Lower leg skin (tissue), 4 donors: ENCODE results near the gene HSD11B2. TPM values are rescaled to one million over a fixed set of nuclear protein-coding genes. Genes with fewer than 3 reads are reported as not detected.

ENCODE experiments used
- DNase-seq, 2 donors: peaks; one replicate each; pipeline ENCODE4 v3.0.0-alpha.2; 2019; ENCODE audit warnings: low spot score in 2 of 2
- H3K4me3 ChIP-seq: fragments of 200-600 bp; sonication (generic); 2 replicates; pipeline ENCODE4 v1.5.1; 2017; ENCODE audit warnings: mild to moderate bottlenecking, low read depth; ENCODE audit not compliant: poor library complexity, severe bottlenecking
- POLR2A ChIP-seq, 2 donors: fragments of 450-650 bp; IDR thresholded peaks; one replicate each; pipeline ENCODE4 v1.6.1; 2016 to 2017; ENCODE audit warnings: antibody characterized with exemption in 2 of 2, mild to moderate bottlenecking in 1 of 2, moderate library complexity in 1 of 2
- WGBS, 2 donors: methylation state at CpG; one replicate each; pipeline ENCODE4 v1.1.5; 2018; 5-methylcytosine and 5-hydroxymethylcytosine counted together
- intact Hi-C: fragments of 100-400 bp; cut with DNase I; formaldehyde crosslinking; loops from one replicate; pipeline ENCODE4 v1.15.0; 2023; ENCODE audit warnings: low total_unique reads
- total RNA-seq, 4 donors: library from RNA; depleted of rRNA; stranded (reverse); fragments of >200 nt; gene quantifications; one replicate each; pipeline ENCODE4 v1.1.0, GENCODE V29; 2016
- TF ChIP-seq, protein P1 (sequence below), 3 donors: fragments of 450-650 bp; IDR thresholded peaks; one replicate each; pipeline ENCODE4 v1.5.1; 2016; ENCODE audit warnings: antibody characterized with exemption in 3 of 3, mild to moderate bottlenecking in 3 of 3, moderate library complexity in 2 of 3

The HSD11B2 gene
- total RNA-seq, 4 donors from 2014 or later: 63.2 to 121 (median 80.8) TPM

DNA sequence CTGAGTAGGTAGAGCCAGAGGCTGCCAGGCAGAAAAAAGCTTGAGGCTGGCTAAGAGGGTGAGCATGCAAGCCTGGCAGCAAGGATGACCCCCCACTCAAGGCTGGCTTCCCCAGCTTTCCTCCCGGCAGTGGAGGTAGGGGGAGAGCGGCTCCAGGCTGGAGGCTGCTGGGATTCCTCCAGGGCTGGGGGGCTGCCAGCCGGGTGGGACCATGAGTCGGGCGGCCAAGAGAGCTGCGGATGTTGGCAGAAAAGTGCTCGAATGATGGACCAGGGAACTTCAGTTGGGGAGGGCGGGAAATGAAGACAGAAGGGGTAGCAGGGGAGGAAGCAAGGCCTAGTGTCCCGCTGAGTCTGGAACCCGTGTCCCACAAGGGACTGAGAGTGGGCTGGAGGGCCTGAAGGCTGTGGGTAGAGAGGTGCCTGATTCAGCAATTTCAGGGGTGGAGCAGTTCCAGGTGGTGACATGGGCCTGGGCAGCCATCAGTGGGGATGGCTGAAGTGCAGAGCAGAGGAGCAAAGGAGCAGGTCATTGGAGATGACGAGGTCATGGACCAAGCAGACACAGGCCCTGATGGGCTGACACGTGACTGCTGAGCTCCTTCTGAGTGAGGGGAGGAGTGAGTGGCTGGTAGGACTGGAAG lies 20.3 kb downstream of the HSD11B2 start:
- TF ChIP-seq POLR2A (IDR thresholded peaks at IDR 0.05): no peak
- TF ChIP-seq, protein P1, sequence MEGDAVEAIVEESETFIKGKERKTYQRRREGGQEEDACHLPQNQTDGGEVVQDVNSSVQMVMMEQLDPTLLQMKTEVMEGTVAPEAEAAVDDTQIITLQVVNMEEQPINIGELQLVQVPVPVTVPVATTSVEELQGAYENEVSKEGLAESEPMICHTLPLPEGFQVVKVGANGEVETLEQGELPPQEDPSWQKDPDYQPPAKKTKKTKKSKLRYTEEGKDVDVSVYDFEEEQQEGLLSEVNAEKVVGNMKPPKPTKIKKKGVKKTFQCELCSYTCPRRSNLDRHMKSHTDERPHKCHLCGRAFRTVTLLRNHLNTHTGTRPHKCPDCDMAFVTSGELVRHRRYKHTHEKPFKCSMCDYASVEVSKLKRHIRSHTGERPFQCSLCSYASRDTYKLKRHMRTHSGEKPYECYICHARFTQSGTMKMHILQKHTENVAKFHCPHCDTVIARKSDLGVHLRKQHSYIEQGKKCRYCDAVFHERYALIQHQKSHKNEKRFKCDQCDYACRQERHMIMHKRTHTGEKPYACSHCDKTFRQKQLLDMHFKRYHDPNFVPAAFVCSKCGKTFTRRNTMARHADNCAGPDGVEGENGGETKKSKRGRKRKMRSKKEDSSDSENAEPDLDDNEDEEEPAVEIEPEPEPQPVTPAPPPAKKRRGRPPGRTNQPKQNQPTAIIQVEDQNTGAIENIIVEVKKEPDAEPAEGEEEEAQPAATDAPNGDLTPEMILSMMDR (IDR thresholded peaks at IDR 0.05): no peak
- H3K4me3 ChIP-seq: no peak overlapping the region
- 80 to 82% methylated on average over 12 of the region's 12 CpGs for WGBS, 2 donors
- intact Hi-C loops: no loop called here
- DNase-seq: no peak

DNA sequence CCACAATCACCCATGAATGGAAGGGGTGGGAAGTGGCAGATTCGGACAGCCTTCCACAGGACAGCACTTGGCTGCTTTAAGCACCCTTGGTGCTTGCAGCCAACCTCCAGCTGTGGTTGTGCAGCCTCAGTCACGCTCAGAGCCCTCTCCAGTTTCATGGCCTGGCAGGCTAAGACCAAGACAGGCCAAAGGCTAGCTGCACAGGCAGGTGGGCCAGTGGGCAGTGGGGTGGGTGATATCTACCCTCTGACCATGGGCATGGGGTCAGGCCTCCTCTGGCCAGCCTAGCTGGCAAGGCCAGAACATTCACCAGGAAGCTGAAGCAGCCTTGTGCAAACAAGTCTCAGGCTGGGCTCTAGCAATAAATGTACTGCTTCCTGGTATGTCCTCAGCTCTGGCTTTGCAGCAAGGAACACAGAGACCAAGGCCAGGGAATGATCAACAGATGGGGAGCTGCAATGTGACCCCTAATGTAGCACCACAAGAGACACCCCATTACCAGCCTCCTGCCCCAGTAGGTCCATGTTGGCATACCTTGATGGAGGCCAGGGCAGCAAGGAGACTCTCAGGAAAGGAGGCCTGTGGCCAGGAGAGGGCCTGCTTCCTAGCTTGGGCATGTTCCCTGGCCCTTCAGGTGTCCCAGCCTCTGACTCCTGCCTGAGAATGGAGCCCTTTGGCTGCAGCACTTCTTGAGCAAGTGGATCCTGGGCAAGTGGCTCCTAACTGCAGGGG lies 20.9 kb downstream of the HSD11B2 start:
- H3K4me3 ChIP-seq: no peak overlapping the region
- 55 to 68% methylated on average over 2 of the region's 2 CpGs for WGBS, 2 donors
- no peak for DNase-seq
- intact Hi-C loops: no loop called here
- no peak for TF ChIP-seq POLR2A (IDR thresholded peaks at IDR 0.05)
- TF ChIP-seq, protein P1 (IDR thresholded peaks at IDR 0.05): no peak

DNA sequence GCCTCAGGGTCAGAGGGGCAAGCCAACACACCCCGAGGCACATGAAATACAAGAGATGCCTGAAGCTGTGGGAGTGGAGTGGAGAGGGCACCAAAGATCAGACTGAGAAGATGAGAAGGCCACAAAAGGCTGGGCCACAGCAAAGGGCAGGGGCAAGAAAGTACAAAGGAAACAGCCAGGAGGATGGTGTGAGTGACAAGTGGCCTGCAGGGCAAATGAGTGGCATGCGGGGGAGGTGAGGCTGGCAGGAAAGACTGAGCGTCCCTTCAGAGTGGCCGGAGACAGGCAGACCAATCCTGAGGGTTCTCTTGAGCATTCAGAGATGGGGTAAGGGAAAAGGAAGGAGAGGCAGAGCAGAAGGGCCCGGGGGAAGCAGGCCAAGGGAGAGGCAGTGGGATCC lies 23.2 kb downstream of the HSD11B2 start:
- WGBS, 2 donors: 80 to 85% methylated on average over 5 of the region's 5 CpGs
- H3K4me3 ChIP-seq: no peak overlapping the region
- no peak for TF ChIP-seq POLR2A (IDR thresholded peaks at IDR 0.05)
- TF ChIP-seq, protein P1 (IDR thresholded peaks at IDR 0.05): no peak
- intact Hi-C loops: no loop called here
- no peak for DNase-seq

DNA sequence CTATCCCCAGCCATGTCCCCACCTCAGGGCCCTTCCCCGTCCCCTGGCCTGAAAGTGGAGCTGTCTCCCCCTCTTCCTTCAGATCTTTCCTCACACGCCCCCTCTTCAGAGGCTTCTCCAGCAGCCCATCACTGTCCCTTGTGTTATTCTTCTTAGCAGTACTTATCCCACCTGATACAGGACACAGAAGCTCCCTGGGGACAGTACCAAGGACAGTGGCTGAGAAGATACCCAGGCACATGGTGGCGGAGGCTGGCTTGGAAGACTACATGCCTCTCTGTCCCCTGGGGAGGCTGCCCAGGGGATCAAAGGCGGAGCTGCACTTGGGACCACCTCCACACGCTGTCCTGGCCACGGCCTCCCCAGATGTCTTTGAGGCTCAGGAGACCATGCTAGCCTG lies 23.9 kb downstream of the HSD11B2 start:
- WGBS, 2 donors: 92 to 96% methylated on average over 6 of the region's 6 CpGs
- intact Hi-C loops: no loop called here

DNA sequence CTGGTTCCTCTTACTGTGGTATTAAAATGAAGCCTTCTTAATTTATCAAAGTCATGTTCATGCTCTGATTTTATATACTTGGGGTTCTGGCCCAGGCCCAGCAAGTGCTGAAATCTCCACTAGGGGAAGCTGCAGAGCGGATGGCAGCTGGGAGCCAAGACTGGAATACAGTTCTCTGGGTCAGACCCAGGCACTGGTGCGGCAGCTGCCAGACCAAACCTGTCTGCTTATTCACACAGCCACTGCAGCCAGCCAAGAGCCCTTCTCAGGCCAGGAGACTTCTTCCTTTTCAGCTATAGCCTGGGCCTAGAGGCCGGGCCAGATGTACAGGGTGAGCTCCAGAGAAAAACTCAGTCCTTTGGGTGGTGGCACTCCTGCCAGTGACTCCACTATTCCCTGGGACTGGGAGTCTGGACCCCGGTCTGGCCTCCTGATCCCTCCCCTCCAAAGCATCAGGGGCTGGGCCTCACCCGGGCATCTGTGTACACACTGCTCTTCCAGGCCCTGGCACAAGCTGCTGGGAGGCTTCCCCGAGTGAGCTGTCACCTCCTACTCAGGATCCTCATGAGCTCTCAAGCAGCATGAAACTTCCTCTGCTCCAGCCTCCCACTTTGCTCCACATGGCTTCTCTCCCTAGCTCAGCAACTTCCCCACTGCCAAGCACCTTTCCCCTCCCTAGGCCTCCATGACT lies 25.6 kb downstream of the HSD11B2 start:
- H3K4me3 ChIP-seq: no peak overlapping the region
- DNase-seq: no peak
- TF ChIP-seq POLR2A (IDR thresholded peaks at IDR 0.05): no peak
- TF ChIP-seq, protein P1 (IDR thresholded peaks at IDR 0.05): no peak
- WGBS, 2 donors: 25 to 39% methylated on average over 6 of the region's 6 CpGs
- intact Hi-C loops: no loop called here

More for the DNA sequence above, 23.9 kb downstream of the HSD11B2 start:
- no peak for DNase-seq
- no peak for TF ChIP-seq POLR2A (IDR thresholded peaks at IDR 0.05)
- TF ChIP-seq, protein P1 (IDR thresholded peaks at IDR 0.05): no peak
- H3K4me3 ChIP-seq: no peak overlapping the region
